Common myeloid progenitor, CD34-positive (primary cell): ENCODE measurements around the gene ANGPTL2.

Source experiments
- CTCF ChIA-PET: fragments of 350-600 bp; sonication (Branson Sonifier 250); formaldehyde crosslinking; loops from one replicate; lab custom pipeline; 2021; ENCODE audit warnings: antibody characterized with exemption; lab: Charles Lee
- POLR2A ChIA-PET: fragments of 350-600 bp; sonication (Branson Sonifier 250); formaldehyde crosslinking; loops from one replicate; lab custom pipeline; 2021; ENCODE audit warnings: antibody characterized with exemption; lab: Charles Lee
- DNase-seq, 3 donors: peaks; one replicate each; pipeline versions ENCODE4 v3.0.0 to v3.0.0-alpha.2; 2013
- H3K27ac ChIP-seq, 2 experiments: 1 replicate in 1 of 2; 2 replicates in 1 of 2; pipeline ENCODE4 v1.7.0; 2013; ENCODE audit warnings: inconsistent platforms in 2 of 2, low read length in 2 of 2, mild to moderate bottlenecking in 2 of 2, low read depth in 1 of 2, moderate library complexity in 1 of 2; ENCODE audit not compliant: severe bottlenecking in 2 of 2, insufficient read depth in 1 of 2, poor library complexity in 1 of 2
- H3K27me3 ChIP-seq, 5 experiments: replicated peaks in 2 of 5; 1 replicate in 3 of 5; 2 replicates in 2 of 5; pipeline versions ENCODE4 v1.6.1 to v1.7.0; 2013; ENCODE audit warnings: low read length in 4 of 5, mild to moderate bottlenecking in 2 of 5, moderate library complexity in 2 of 5, inconsistent platforms in 1 of 5; ENCODE audit not compliant: insufficient read depth in 5 of 5, control insufficient read depth in 4 of 5
- H3K36me3 ChIP-seq, 4 experiments: 1 replicate in 2 of 4; 2 replicates in 2 of 4; pipeline versions ENCODE4 v1.6.1 to v1.7.0; 2013; ENCODE audit warnings: low read length in 3 of 4, control low read depth in 1 of 4, mild to moderate bottlenecking in 1 of 4; ENCODE audit not compliant: control insufficient read depth in 4 of 4, insufficient read depth in 4 of 4
- H3K4me1 ChIP-seq, 4 experiments: 1 replicate in 3 of 4; 2 replicates in 1 of 4; pipeline versions ENCODE4 v1.6.1 to v1.7.1; 2013; ENCODE audit warnings: low read length in 3 of 4, mild to moderate bottlenecking in 3 of 4, control low read depth in 1 of 4, inconsistent platforms in 1 of 4, moderate library complexity in 1 of 4; ENCODE audit not compliant: control insufficient read depth in 4 of 4, insufficient read depth in 4 of 4; ENCODE audit errors: control extremely low read depth in 1 of 4
- H3K4me3 ChIP-seq, 7 experiments: 1 replicate in 4 of 7; 2 replicates in 3 of 7; pipeline versions ENCODE4 v1.5.1 to v1.7.0; 2013; ENCODE audit warnings: mild to moderate bottlenecking in 7 of 7, low read length in 6 of 7, moderate library complexity in 6 of 7, inconsistent platforms in 2 of 7, low read depth in 2 of 7, control low read depth in 1 of 7; ENCODE audit not compliant: insufficient read depth in 4 of 7, control insufficient read depth in 1 of 7; ENCODE audit errors: extremely low read depth in 1 of 7
- H3K9me3 ChIP-seq, 5 experiments: 1 replicate in 4 of 5; 2 replicates in 1 of 5; pipeline versions ENCODE4 v1.6.1 to v1.7.1; 2013; ENCODE audit warnings: low read length in 4 of 5, mild to moderate bottlenecking in 2 of 5, inconsistent platforms in 1 of 5, low read depth in 1 of 5, moderate library complexity in 1 of 5; ENCODE audit not compliant: control insufficient read depth in 4 of 5, insufficient read depth in 2 of 5; ENCODE audit errors: control extremely low read depth in 1 of 5
- WGBS: methylation state at CpG from one replicate; pipeline ENCODE4 v1.1.5; 2013; ENCODE audit not compliant: insufficient coverage; 5-methylcytosine and 5-hydroxymethylcytosine counted together

The ANGPTL2 gene

DNA sequence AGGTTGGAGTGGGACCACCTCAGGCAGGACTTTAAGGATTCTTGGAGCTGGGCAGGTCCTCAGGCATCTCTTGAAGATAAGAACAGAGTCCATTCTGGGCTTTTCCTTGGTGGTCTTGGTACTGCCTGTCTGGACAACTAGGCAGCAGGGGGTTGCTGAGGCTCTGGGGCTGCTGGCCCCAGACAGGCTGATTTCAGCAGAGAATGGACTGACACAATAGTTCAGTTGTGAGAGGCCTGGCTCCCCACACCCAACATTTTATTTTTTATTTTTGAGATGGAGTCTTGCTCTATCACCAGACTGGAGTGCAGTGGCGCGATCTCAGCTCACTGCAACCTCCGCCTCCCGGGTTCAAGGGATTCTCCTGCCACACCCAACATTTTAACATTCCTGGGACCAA lies 4.6 kb downstream of the ANGPTL2 start:
- H3K4me1 ChIP-seq = peaks cover 0 to 12% (median 8%) of the 10 kb centered on the region in 4 experiments
- no peaks in the 10 kb centered on the region for H3K36me3 ChIP-seq
- no peaks in the 10 kb centered on the region for H3K9me3 ChIP-seq
- ChIA-PET CTCF (no interaction called here), POLR2A (no interaction called here)
- no CpG with 5 or more reads among the region's 4 CpGs for WGBS
- no peak overlapping the region for H3K4me3 ChIP-seq
- no peak for DNase-seq
- peaks cover 0 to 24% (median 10%) of the 10 kb centered on the region in 5 experiments for H3K27me3 ChIP-seq
- H3K27ac ChIP-seq = no peak overlapping the region

DNA sequence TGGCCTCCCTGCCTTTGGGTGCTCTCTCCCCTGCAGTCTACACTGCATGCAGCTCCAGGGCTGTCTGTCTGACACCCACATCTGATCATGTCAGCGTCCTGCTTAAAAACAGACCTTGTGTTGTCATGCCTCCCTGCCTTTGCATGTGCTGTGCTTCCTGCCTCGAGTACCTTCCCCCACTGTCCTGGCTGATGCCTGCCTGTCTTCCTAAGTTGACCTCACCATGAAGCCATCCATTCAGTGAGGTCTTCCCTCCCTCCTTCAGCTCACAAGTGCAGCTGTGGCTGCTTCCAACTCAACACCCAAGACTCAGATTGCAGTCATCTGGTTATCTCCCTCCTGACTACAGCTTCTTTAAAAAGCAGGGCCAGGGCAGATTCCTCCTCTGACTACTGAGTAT lies 5.5 kb downstream of the ANGPTL2 start:
- ChIA-PET CTCF (interaction anchor here (1.1 kb wide), 1 partner anchor 13 kb away, joined by 3 read pairs; no protein-coding TSS in a partner anchor), POLR2A (no interaction called here)
- Histone ChIP-seq H3K9me3 (no peaks in the 10 kb centered on the region), H3K4me3 (no peak overlapping the region), H3K27ac (no peak overlapping the region), H3K27me3 (peaks cover 0 to 16% (median 7%) of the 10 kb centered on the region in 5 experiments), H3K4me1 (peaks cover 0 to 5% (median 0%) of the 10 kb centered on the region in 4 experiments), H3K36me3 (no peaks in the 10 kb centered on the region)
- no peak for DNase-seq
- WGBS = 97% methylated on average over 2 of the region's 2 CpGs

DNA sequence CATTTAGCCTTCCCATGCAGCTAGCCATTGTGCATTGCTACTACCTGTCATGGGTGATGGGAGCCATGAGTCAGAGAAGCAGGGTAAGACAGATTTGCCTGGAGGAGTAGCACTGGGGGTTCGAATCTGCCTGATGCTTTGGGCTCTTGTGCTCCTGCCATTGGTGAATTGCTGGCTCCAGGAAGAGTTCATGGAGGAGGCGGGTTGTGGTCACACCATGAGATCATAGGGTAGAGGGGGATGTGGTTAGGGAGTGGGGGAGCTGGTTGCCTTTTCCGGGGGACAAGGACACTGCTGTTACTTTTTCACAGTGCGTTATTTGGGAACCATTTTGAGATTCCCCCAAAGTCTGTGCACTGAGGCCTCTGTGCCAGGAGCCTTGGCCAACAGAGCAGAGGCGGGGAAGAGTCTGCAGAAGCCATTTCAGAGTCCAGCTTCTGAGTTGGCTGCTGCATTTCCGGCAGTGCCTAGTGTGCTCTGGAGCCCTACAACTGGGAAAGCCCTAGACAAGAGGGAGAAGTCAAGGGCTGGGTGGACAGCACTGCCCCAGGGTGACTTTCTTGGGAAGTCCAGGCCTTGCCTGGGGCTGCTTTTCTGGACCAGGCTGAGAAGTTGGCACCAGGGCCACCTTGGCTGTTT lies 6.2 kb downstream of the ANGPTL2 start:
- DNase-seq = peak in 2 of 3 donors; percentile 35 to 43
- no peaks in the 10 kb centered on the region for H3K9me3 ChIP-seq
- ChIA-PET POLR2A (no interaction called here), CTCF (interaction anchor here (0.8 to 1.1 kb wide), 3 partner anchors 13 to 151 kb away, joined by 3 read pairs; no protein-coding TSS in a partner anchor)
- H3K27ac ChIP-seq = no peak overlapping the region
- 83% methylated on average over 6 of the region's 6 CpGs for WGBS
- peaks cover 0 to 5% (median 0%) of the 10 kb centered on the region in 4 experiments for H3K4me1 ChIP-seq
- peaks cover 0 to 8% (median under 1%) of the 10 kb centered on the region in 5 experiments for H3K27me3 ChIP-seq
- no peak overlapping the region for H3K4me3 ChIP-seq
- no peaks in the 10 kb centered on the region for H3K36me3 ChIP-seq

DNA sequence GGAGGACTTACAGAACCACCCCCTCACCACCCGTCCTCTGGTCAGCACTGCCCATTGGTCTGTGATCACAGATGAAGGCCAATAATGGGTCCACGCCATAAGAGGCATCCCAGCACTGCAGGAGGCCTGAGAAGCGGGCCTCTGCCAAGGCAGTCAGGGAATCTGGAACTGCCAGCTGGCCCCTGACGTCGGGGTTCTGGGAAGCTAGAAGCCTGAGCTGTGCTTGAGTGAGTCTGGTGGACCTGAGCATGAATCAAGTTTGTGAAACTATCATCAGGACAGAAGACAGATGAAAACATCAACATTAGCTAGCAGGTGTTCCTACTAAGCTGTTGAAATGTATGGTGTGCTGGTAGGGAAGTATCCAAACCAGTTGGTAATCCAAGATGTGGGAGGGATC lies 7.8 kb downstream of the ANGPTL2 start:
- 96% methylated on average over 5 of the region's 5 CpGs for WGBS
- peaks cover 0 to 3% (median 0%) of the 10 kb centered on the region in 5 experiments for H3K27me3 ChIP-seq
- ChIA-PET POLR2A (no interaction called here), CTCF (no interaction called here)
- H3K27ac ChIP-seq = no peak overlapping the region
- no peak overlapping the region for H3K4me3 ChIP-seq
- H3K36me3 ChIP-seq = no peaks in the 10 kb centered on the region
- DNase-seq = no peak
- peaks cover 0 to 5% (median 0%) of the 10 kb centered on the region in 4 experiments for H3K4me1 ChIP-seq
- no peaks in the 10 kb centered on the region for H3K9me3 ChIP-seq

DNA sequence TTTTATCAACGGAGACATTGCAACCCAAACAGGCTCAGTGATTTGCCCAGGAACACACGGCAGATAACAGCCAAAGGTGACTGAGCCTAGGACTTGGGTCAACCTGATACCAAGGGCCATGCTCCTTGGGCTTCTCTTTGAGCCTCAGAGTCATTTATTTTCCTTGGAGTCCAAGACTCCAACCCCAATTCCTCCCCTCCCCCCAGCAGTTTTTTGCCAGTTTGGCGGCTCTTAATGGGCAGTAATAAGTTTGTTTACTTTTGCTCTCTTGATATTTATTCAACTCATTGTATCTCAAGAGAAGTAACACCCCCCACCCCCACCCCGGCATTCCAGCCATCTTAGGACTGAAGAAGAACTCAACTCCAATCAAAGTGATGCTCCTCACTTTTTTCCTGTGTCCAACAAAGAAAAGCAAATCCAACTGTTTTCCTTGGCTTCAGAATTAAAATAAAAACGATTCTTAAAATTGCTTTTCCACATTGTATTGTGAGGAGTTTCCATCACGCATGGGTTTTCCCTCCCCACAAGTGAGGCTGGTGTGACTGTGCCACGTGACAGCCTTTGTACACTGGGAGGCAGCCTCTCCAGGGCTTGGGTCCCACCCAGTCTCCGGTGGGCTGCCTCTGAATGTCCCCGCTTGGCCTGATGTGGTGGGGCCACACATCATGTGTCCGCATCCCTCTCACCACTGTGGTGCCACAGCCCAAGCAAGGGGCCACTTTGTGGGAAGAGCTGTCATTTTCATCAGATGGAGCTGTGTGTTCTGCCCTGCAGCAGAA lies 9.1 kb downstream of the ANGPTL2 start:
- Histone ChIP-seq H3K9me3 (no peaks in the 10 kb centered on the region), H3K27ac (no peak overlapping the region), H3K27me3 (peaks cover 0 to 6% (median 0%) of the 10 kb centered on the region in 5 experiments), H3K4me1 (peaks cover 0 to 5% (median 0%) of the 10 kb centered on the region in 4 experiments), H3K4me3 (no peak overlapping the region), H3K36me3 (no peaks in the 10 kb centered on the region)
- WGBS = 98% methylated on average over 8 of the region's 10 CpGs
- no peak for DNase-seq
- ChIA-PET POLR2A (no interaction called here), CTCF (no interaction called here)

DNA sequence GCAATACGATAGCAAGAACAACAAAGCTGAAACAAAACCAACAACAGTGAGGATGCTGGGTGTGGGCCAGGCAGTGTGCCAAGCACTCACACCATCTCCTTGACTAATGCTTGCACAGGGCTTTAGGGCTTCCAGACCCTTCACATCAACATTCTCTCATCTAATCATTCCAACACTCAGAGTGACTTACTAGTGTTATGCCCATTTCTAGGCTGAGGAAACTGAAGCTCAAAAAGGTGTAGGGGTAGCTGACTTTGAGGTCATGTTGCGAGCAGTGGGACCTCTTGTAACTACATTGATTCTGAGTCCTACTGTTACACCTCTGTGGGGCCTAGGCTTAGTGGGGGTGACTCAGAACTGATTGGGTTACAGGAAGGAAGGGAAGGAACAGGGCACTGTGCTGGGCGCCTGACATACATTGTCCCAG lies 9.7 kb downstream of the ANGPTL2 start:
- no peak overlapping the region for H3K27ac ChIP-seq
- POLR2A ChIA-PET = no interaction called here

DNA sequence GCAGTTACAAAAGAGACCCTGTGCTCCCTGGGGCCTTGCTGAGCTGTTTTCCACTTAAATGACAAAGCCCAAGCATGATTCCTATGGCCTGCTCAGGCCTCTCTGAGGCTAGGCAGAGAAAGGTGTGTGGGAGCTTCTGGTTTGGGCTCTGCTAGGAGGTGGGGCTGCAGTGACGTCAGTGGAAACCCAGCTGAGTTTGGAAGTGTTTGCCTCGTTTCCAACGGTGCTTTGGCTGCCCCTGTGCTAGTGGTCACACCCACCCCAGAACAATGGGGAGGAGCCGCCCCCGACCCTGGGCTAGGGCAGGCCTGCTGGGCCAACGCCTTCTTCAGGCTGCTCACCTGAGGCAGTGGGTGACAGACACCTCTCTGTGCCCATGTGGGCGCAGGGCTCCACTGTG lies 10.4 kb downstream of the ANGPTL2 start:
- peaks cover 0 to 6% (median 0%) of the 10 kb centered on the region in 5 experiments for H3K27me3 ChIP-seq
- no peak overlapping the region for H3K27ac ChIP-seq
- H3K4me3 ChIP-seq = no peak overlapping the region
- WGBS = 82% methylated on average over 7 of the region's 7 CpGs
- CTCF ChIA-PET = no interaction called here
- POLR2A ChIA-PET = no interaction called here
- no peaks in the 10 kb centered on the region for H3K36me3 ChIP-seq
- DNase-seq = no peak
- no peaks in the 10 kb centered on the region for H3K9me3 ChIP-seq
- peaks cover 0 to 5% (median 0%) of the 10 kb centered on the region in 4 experiments for H3K4me1 ChIP-seq

More for the DNA sequence above, 9.7 kb downstream of the ANGPTL2 start:
- no peak overlapping the region for H3K4me3 ChIP-seq
- H3K9me3 ChIP-seq = no peaks in the 10 kb centered on the region
- H3K4me1 ChIP-seq = peaks cover 0 to 5% (median 0%) of the 10 kb centered on the region in 4 experiments
- CTCF ChIA-PET = no interaction called here
- H3K27me3 ChIP-seq = peaks cover 0 to 6% (median 0%) of the 10 kb centered on the region in 5 experiments
- 100% methylated on average over 3 of the region's 3 CpGs for WGBS
- no peaks in the 10 kb centered on the region for H3K36me3 ChIP-seq
- no peak for DNase-seq
